Fibroblast of mammary gland (primary cell): ENCODE data around the gene CACNG4.

Experiments used
- DNase-seq: peaks from one replicate; pipeline ENCODE4 v3.0.0-alpha.2; 2010; ENCODE audit warnings: low read depth
- H3K4me3 ChIP-seq: 2 replicates; pipeline ENCODE4 v1.5.1; 2011; ENCODE audit warnings: low read depth, mild to moderate bottlenecking, low read length, moderate library complexity; ENCODE audit not compliant: control insufficient read depth
- TF ChIP-seq, protein P1 (sequence below): conservative IDR thresholded peaks from 2 replicates; pipeline ENCODE4 v1.5.1; 2011; ENCODE audit warnings: low read depth, low read length, inconsistent platforms; ENCODE audit not compliant: control insufficient read depth, insufficient read depth

CACNG4 gene

DNA sequence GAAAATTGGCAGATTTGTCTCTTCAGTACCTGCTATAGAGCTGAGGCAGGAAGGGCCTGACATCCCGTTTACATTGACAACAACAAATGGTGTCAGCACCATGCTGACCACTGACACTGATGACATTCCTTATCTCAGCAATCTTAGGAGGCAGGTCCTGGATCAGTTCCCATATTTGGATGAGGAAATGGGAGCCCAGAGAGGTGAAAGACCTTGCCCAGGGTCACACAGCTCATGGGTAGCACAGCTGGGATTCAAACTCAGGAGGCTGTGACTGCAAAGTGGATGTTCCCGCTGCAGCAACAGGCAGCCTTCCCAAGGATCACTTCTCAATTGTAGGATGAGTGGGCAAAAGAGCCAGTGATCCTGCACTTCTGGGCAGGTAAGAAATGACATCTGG lies 30.5 kb upstream of the CACNG4 start:
- no peak for DNase-seq
- no peak overlapping the region for H3K4me3 ChIP-seq
- TF ChIP-seq, protein P1, sequence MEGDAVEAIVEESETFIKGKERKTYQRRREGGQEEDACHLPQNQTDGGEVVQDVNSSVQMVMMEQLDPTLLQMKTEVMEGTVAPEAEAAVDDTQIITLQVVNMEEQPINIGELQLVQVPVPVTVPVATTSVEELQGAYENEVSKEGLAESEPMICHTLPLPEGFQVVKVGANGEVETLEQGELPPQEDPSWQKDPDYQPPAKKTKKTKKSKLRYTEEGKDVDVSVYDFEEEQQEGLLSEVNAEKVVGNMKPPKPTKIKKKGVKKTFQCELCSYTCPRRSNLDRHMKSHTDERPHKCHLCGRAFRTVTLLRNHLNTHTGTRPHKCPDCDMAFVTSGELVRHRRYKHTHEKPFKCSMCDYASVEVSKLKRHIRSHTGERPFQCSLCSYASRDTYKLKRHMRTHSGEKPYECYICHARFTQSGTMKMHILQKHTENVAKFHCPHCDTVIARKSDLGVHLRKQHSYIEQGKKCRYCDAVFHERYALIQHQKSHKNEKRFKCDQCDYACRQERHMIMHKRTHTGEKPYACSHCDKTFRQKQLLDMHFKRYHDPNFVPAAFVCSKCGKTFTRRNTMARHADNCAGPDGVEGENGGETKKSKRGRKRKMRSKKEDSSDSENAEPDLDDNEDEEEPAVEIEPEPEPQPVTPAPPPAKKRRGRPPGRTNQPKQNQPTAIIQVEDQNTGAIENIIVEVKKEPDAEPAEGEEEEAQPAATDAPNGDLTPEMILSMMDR = no peak

DNA sequence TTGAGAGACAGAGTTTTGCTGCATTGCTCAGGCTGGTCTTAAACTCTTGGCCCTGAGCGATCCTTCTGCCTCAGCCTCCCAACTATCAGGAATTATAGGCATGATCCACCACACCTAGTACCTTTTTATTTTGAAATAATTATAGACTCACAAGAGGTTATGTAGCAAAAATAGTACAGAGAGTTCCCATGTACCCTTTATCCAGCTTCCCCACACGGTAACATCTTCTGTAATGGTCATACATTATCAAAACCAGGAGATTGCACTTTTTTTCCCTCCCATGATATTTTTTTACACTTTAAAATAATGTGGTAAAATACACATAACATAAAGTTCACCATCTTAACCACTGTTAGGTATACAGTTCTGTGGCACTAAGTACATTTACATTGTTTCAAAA lies 28.8 kb upstream of the CACNG4 start:
- H3K4me3 ChIP-seq = no peak overlapping the region
- TF ChIP-seq, protein P1 = no peak
- DNase-seq = no peak

DNA sequence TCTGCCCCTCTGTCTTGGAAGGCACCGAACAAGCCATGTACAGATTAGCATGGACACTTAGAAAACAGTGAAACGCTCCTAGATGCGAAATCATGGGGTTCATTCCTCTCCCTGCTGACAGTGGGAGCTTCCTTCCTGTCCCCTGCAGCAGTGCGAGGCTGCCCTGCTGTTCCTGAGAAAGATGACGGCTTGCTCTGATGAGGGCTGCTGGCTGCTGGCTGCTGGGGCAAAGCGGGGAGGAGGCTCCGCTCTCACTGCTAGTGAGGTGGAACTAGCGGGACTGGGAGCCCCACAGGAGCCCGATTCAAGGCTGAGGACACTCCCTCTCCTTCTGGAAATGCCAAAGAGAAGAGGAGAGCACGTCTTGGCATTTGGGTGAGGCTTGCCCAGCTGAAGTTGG lies 25.9 kb upstream of the CACNG4 start:
- DNase-seq = no peak
- TF ChIP-seq, protein P1 = no peak
- no peak overlapping the region for H3K4me3 ChIP-seq

DNA sequence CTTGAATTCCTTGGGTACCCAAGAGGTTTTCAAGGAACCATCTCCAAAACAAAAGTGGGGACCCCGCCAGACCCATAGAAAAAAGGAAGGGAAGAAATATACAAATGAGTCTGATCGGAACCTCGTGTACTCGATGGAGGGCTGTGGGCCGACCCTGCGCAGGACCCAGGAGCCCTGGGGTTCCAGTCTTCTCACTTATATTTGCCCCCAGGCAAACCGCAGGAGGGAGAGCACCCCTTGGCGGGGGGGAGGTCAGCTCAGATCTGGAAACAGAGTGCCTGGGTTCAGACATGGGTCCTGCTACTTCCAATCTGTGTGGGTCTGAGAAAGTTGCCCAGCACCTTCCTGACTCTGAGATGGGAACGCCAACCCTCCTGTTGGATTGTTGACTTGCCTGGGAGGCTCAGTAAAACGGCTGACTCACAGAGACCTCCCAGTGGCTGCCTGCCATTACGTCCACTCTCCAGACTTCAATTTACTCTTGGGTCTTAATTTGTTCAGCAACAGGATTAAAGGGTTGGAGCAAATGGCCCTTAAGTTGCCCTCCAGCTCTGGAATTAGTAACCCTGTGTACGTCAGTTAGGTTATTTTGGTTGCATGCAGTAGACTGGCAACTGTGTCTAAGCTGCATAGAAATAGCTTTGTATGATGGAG lies 24.9 kb upstream of the CACNG4 start:
- DNase-seq = no peak
- H3K4me3 ChIP-seq = no peak overlapping the region
- TF ChIP-seq, protein P1 = no peak

DNA sequence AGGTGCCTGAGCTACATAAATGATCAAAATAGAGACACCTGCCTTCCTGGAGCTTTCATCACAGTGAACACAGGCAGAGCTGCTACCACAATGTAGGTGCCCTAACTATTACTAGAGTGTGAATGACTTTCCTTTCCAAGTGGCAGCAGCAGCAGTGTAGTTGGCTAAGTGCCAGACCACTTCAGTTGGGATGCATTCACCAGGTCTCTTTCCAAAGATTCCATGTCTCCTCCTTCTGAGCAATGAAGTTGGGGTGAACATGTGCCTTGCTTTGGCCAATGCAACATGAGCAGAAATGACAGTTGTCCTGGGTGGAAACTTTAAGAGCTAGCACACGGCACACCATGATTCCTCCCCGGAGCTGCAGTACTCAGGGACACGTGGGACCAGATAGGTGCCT lies 23.3 kb upstream of the CACNG4 start:
- DNase-seq = no peak
- H3K4me3 ChIP-seq = no peak overlapping the region

DNA sequence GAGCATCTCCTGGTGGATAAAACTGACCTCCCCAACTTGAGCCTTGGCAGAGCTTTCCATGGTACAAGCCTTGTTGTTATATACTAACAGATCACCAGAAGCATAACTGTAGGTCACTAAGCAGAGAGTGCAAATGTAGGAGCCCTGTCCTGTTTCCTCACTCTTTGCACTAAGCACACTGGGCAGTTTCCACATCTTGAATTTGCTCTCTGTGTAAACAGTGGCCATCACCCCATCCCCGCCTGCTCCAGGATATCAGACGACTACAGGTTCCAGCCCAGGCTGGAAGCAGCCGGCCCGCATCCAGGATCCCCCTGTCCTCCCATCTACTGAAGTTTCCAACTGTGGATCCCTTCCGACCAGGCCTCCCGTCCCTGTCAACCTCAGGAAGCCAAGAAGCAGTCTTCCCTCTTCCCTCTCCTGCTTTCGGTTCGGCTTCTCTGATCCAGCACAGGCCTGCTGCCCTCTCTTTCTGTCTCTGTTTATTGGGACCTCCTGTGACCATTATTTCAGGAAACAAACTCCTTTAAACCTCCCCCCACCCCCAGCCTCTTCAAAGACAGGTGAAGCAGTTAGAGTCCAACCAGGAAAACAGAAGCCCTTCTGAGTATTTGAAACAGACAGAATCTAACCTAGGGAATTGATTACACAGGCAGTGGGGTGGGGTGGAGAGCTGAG lies 22.6 kb upstream of the CACNG4 start:
- TF ChIP-seq, protein P1 = no peak
- no peak overlapping the region for H3K4me3 ChIP-seq
- DNase-seq = no peak

More for the DNA sequence above, 23.3 kb upstream of the CACNG4 start:
- TF ChIP-seq, protein P1 = no peak
